A549 (cell line): ENCODE measurements around the gene SPPL3.

ENCODE experiments used
- CTCF ChIP-seq: fragments of >200 bp; sonication (Bioruptor Twin); formaldehyde crosslinking; IDR thresholded peaks from 3 replicates; pipeline ENCODE4 v1.5.1; 2016
- POLR2A ChIP-seq: IDR thresholded peaks from 2 replicates; pipeline ENCODE4 v1.6.1; 2012; ENCODE audit warnings: mild to moderate bottlenecking, low read length
- RCOR1 ChIP-seq: fragments of 150-350 bp; IDR thresholded peaks from 2 replicates; pipeline ENCODE4 v1.6.1; 2014; ENCODE audit warnings: antibody characterized with exemption, low read length, low read depth
- SREBF2 ChIP-seq: fragments of 450-650 bp; IDR thresholded peaks from 2 replicates; pipeline ENCODE4 v1.6.1; 2014; ENCODE audit warnings: mild to moderate bottlenecking, moderate library complexity

GRCh38 chr12:120761519-120761934 is 142.6 kb downstream of the SPPL3 start:
- TF ChIP-seq RCOR1 (no peak), SREBF2 (no peak), POLR2A (no peak), CTCF (no peak)
